Omental fat pad (tissue), 4 donors: Measurements from ENCODE around the gene FLRT2. TPM values are rescaled to one million over a fixed set of nuclear protein-coding genes. Genes with fewer than 3 reads are reported as not detected.

ENCODE experiments used
- ATAC-seq: fragments of 150-250 bp; one replicate; pipeline ENCODE4 v1.9.1; 2016; ENCODE audit warnings: mild to moderate bottlenecking, moderate library complexity; ENCODE audit not compliant: low FRiP score
- DNase-seq: peaks from one replicate; pipeline ENCODE4 v3.0.0-alpha.2; 2019; ENCODE audit warnings: low spot score
- CTCF ChIP-seq, 3 donors: fragments of 450-650 bp; IDR thresholded peaks; one replicate each; pipeline ENCODE4 v1.5.1; 2016 to 2017; ENCODE audit warnings: antibody characterized with exemption in 3 of 3, mild to moderate bottlenecking in 3 of 3, moderate library complexity in 2 of 3
- total RNA-seq, 4 donors: library from RNA; depleted of rRNA; stranded (reverse); fragments of >200 nt; gene quantifications; one replicate each; pipeline ENCODE4 v1.1.0, GENCODE V29; 2016

Gene FLRT2
- total RNA-seq, 4 donors from 2014 or later, result 15.9 to 71.4 (median 23.8) TPM

GRCh38 chr14:85558505-85558904 is 28.6 kb downstream of the FLRT2 start:
- ATAC-seq (no peak), DNase-seq (no peak)
- TF ChIP-seq CTCF (IDR thresholded peaks at IDR 0.05), result no peak

- no peak for DNase-seq
- no peak for ATAC-seq
- TF ChIP-seq CTCF (IDR thresholded peaks at IDR 0.05), result no peak
These were observed 32.7 kb downstream of the FLRT2 start for GRCh38 chr14:85562630-85563029.

GRCh38 chr14:85564841-85565527 is 35.0 kb downstream of the FLRT2 start:
- TF ChIP-seq CTCF (IDR thresholded peaks at IDR 0.05), result no peak
- DNase-seq (no peak), ATAC-seq (no peak)

GRCh38 chr14:85565862-85566296 is 35.9 kb downstream of the FLRT2 start:
- DNase-seq (no peak), ATAC-seq (peak; percentile 78)
- TF ChIP-seq CTCF (IDR thresholded peaks at IDR 0.05), result no peak

GRCh38 chr14:85566603-85567002 is 36.7 kb downstream of the FLRT2 start:
- DNase-seq (no peak), ATAC-seq (peak; percentile 59)
- TF ChIP-seq CTCF (IDR thresholded peaks at IDR 0.05), result no peak

- DNase-seq (no peak), ATAC-seq (no peak)
- TF ChIP-seq CTCF (IDR thresholded peaks at IDR 0.05), result no peak
These were observed 42.1 kb downstream of the FLRT2 start for GRCh38 chr14:85572011-85572410.

- DNase-seq (no peak), ATAC-seq (peak; percentile 63)
- TF ChIP-seq CTCF (IDR thresholded peaks at IDR 0.05), result no peak
These were observed 42.9 kb downstream of the FLRT2 start for GRCh38 chr14:85572845-85573244.
